ENCODE results near the gene BRINP3.

The BRINP3 gene

GRCh38 chr1:190212450-190212849, 265.2 kb downstream of the BRINP3 start:
- H3K27me3 Mint-ChIP-seq (ENCODE audit: low read depth): no peaks in the 10 kb centered on the region
- no peaks in the 10 kb centered on the region for H3K9me3 Mint-ChIP-seq
- no peaks in the 10 kb centered on the region for H3K36me3 Mint-ChIP-seq (ENCODE audit: low read depth)
- no peak overlapping the region for H3K4me3 Mint-ChIP-seq
- H3K4me1 Mint-ChIP-seq: no peaks in the 10 kb centered on the region
- no peak for TF ChIP-seq CTCF (IDR thresholded peaks at IDR 0.05; ENCODE audit: unreplicated experiment in 3 of 3)
- H3K27ac Mint-ChIP-seq: no peak overlapping the region

GRCh38 chr1:190207733-190208132, 269.9 kb downstream of the BRINP3 start:
- no peak overlapping the region for H3K27ac Mint-ChIP-seq
- H3K36me3 Mint-ChIP-seq (ENCODE audit: low read depth): no peaks in the 10 kb centered on the region
- H3K9me3 Mint-ChIP-seq: peaks cover under 1% of the 10 kb centered on the region
- H3K4me1 Mint-ChIP-seq: no peaks in the 10 kb centered on the region
- H3K4me3 Mint-ChIP-seq: no peak overlapping the region
- no peak for TF ChIP-seq CTCF (IDR thresholded peaks at IDR 0.05; ENCODE audit: unreplicated experiment in 3 of 3)
- H3K27me3 Mint-ChIP-seq (ENCODE audit: low read depth): no peaks in the 10 kb centered on the region

GRCh38 chr1:190205713-190206112, 272.0 kb downstream of the BRINP3 start:
- H3K36me3 Mint-ChIP-seq (ENCODE audit: low read depth): peaks cover 3% of the 10 kb centered on the region
- H3K9me3 Mint-ChIP-seq: peaks cover 10% of the 10 kb centered on the region
- H3K27ac Mint-ChIP-seq: no peak overlapping the region
- H3K4me3 Mint-ChIP-seq: no peak overlapping the region
- no peak for TF ChIP-seq CTCF (IDR thresholded peaks at IDR 0.05; ENCODE audit: unreplicated experiment in 3 of 3)
- no peaks in the 10 kb centered on the region for H3K4me1 Mint-ChIP-seq
- H3K27me3 Mint-ChIP-seq (ENCODE audit: low read depth): no peaks in the 10 kb centered on the region

- H3K36me3 Mint-ChIP-seq (ENCODE audit: low read depth): peaks cover 1% of the 10 kb centered on the region
These were observed 281.6 kb downstream of the BRINP3 start for GRCh38 chr1:190196020-190196419.

GRCh38 chr1:190193508-190194115, 284.1 kb downstream of the BRINP3 start:
- Mint-ChIP-seq H3K27ac (peak overlapping the region; percentile 51 to 81 (median 66)), H3K4me3 (no peak overlapping the region), H3K36me3 (ENCODE audit: low read depth) (no peaks in the 10 kb centered on the region), H3K9me3 (peaks cover under 1% of the 10 kb centered on the region), H3K27me3 (ENCODE audit: low read depth) (no peaks in the 10 kb centered on the region), H3K4me1 (peaks cover 27% of the 10 kb centered on the region)
- no peak for TF ChIP-seq CTCF (IDR thresholded peaks at IDR 0.05; ENCODE audit: unreplicated experiment in 3 of 3)

More at GRCh38 chr1:190196020-190196419, 281.6 kb downstream of the BRINP3 start:
- H3K9me3 Mint-ChIP-seq: peaks cover 9% of the 10 kb centered on the region
- no peak overlapping the region for H3K4me3 Mint-ChIP-seq
- H3K4me1 Mint-ChIP-seq: peaks cover 27% of the 10 kb centered on the region
- H3K27me3 Mint-ChIP-seq (ENCODE audit: low read depth): no peaks in the 10 kb centered on the region
- no peak for TF ChIP-seq CTCF (IDR thresholded peaks at IDR 0.05; ENCODE audit: unreplicated experiment in 3 of 3)
- peak overlapping the region in 2 of 3 experiments; percentile 43 for H3K27ac Mint-ChIP-seq

- H3K4me3 Mint-ChIP-seq: no peak overlapping the region
- no peak for TF ChIP-seq CTCF (IDR thresholded peaks at IDR 0.05; ENCODE audit: unreplicated experiment in 3 of 3)
- H3K27ac Mint-ChIP-seq: peak overlapping the region in 1 of 3 experiments; percentile 81
- no peaks in the 10 kb centered on the region for H3K9me3 Mint-ChIP-seq
- H3K36me3 Mint-ChIP-seq (ENCODE audit: low read depth): no peaks in the 10 kb centered on the region
- peaks cover 27% of the 10 kb centered on the region for H3K4me1 Mint-ChIP-seq
- no peaks in the 10 kb centered on the region for H3K27me3 Mint-ChIP-seq (ENCODE audit: low read depth)
These were observed 285.0 kb downstream of the BRINP3 start for GRCh38 chr1:190192627-190193026.

Data from nephron (organoid).